ENCODE data around the gene CNGB1.

CNGB1 gene

DNA sequence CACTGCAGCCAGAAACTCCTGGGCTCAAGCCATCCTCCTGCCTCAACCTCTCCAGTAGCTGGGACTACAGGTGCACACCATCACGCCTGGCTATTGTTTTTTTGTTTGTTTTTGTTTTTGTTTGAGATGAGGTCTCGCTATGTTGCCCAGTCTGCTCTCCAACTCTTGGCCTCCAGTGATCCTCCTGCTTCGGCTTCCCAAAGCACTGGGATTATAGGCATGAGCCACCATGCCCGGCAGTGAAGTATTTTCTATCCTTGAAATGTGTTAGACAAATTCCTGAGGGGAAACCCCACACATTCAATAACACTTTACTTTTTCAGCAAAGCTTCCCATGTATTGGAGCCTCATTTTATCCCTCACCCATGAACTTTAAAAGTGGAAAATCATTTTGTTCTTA lies 87.4 kb downstream of the CNGB1 start:
- TF ChIP-seq CTCF (IDR thresholded peaks at IDR 0.05; ENCODE audit: unreplicated experiment in 3 of 3) = no peak
- no peak overlapping the region for H3K4me3 Mint-ChIP-seq
- H3K36me3 Mint-ChIP-seq (ENCODE audit: low read depth) = no peaks in the 10 kb centered on the region
- H3K27ac Mint-ChIP-seq = no peak overlapping the region
- H3K4me1 Mint-ChIP-seq = peaks cover 5% of the 10 kb centered on the region
- no peaks in the 10 kb centered on the region for H3K9me3 Mint-ChIP-seq
- H3K27me3 Mint-ChIP-seq (ENCODE audit: low read depth) = peaks cover 68% of the 10 kb centered on the region

DNA sequence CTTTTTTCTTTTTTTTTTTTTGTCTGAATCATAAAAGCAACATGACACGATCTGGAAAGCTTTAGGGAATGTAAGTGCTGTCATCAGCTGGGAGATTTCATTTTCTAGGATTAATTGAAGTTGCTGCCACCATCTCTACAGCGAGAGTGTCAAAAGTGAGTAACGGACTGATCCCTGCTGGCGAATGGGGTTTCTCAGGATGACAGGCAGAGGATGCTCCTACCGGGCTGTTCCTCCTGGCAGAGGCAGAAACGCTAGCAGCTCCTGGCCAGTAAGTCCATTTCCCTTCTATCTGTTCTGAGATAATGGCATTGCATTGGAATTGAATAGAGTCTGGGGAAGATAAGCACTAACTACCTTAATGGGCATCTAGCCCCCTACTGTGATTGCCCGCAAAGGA lies 88.1 kb downstream of the CNGB1 start:
- no peak overlapping the region for H3K4me3 Mint-ChIP-seq
- no peaks in the 10 kb centered on the region for H3K36me3 Mint-ChIP-seq (ENCODE audit: low read depth)
- H3K4me1 Mint-ChIP-seq = peaks cover 5% of the 10 kb centered on the region
- no peak overlapping the region for H3K27ac Mint-ChIP-seq
- no peaks in the 10 kb centered on the region for H3K9me3 Mint-ChIP-seq
- H3K27me3 Mint-ChIP-seq (ENCODE audit: low read depth) = peaks cover 66% of the 10 kb centered on the region
- no peak for TF ChIP-seq CTCF (IDR thresholded peaks at IDR 0.05; ENCODE audit: unreplicated experiment in 3 of 3)

DNA sequence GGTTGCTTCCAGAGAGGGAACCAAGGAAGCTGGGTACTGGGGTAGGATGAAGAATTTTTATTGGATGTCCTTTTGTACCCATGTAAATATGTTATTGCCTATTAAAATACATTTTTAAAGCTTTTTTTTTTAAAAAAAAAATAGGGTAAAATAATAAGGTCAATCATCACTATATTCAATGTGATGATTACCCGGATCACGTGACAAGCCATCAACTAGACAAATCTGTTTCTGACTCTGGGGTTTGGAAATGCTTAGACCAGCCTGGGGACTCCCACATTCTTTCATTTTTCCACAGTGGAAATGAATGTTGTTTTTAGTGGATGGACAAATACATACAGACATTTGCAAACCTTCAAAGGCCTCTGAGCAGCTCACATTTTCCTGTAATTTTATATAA lies 88.7 kb downstream of the CNGB1 start:
- Mint-ChIP-seq H3K4me3 (no peak overlapping the region), H3K9me3 (no peaks in the 10 kb centered on the region), H3K4me1 (peaks cover 5% of the 10 kb centered on the region), H3K27ac (no peak overlapping the region), H3K36me3 (ENCODE audit: low read depth) (no peaks in the 10 kb centered on the region), H3K27me3 (ENCODE audit: low read depth) (peaks cover 64% of the 10 kb centered on the region)
- no peak for TF ChIP-seq CTCF (IDR thresholded peaks at IDR 0.05; ENCODE audit: unreplicated experiment in 3 of 3)

GRCh38 chr16:57878586-57878985 lies 92.3 kb downstream of the CNGB1 start:
- no peaks in the 10 kb centered on the region for H3K9me3 Mint-ChIP-seq
- H3K27me3 Mint-ChIP-seq (ENCODE audit: low read depth) = peaks cover 56% of the 10 kb centered on the region
- TF ChIP-seq CTCF (IDR thresholded peaks at IDR 0.05; ENCODE audit: unreplicated experiment in 3 of 3) = no peak
- no peak overlapping the region for H3K4me3 Mint-ChIP-seq
- H3K27ac Mint-ChIP-seq = no peak overlapping the region
- H3K36me3 Mint-ChIP-seq (ENCODE audit: low read depth) = no peaks in the 10 kb centered on the region
- H3K4me1 Mint-ChIP-seq = no peaks in the 10 kb centered on the region

GRCh38 chr16:57876210-57876609 lies 94.7 kb downstream of the CNGB1 start:
- no peak for TF ChIP-seq CTCF (IDR thresholded peaks at IDR 0.05; ENCODE audit: unreplicated experiment in 3 of 3)
- Mint-ChIP-seq H3K27ac (no peak overlapping the region), H3K36me3 (ENCODE audit: low read depth) (no peaks in the 10 kb centered on the region), H3K27me3 (ENCODE audit: low read depth) (peaks cover 54% of the 10 kb centered on the region), H3K9me3 (no peaks in the 10 kb centered on the region), H3K4me3 (no peak overlapping the region), H3K4me1 (no peaks in the 10 kb centered on the region)

DNA sequence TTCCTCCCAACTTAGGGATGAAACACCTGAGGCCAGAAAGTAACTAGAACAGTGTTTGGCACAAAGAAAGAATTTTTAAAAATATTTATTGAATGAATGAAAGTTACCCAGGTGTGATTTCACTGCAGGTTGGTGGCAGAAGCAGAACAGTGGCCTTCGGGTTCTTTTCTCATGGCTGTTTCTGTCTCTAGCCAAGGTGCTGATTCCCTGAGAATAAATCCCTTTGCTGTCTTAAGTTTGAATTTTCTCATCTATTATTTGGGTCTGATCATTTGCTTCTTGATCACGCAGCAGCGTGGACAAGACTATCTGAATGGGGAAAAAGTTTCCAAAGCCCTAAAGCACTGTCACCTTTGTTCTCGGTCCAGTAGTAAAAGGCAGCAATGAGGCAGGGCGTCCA lies 95.6 kb downstream of the CNGB1 start:
- no peak overlapping the region for H3K27ac Mint-ChIP-seq
- H3K27me3 Mint-ChIP-seq (ENCODE audit: low read depth) = peaks cover 55% of the 10 kb centered on the region
- no peaks in the 10 kb centered on the region for H3K9me3 Mint-ChIP-seq
- no peak overlapping the region for H3K4me3 Mint-ChIP-seq
- no peak for TF ChIP-seq CTCF (IDR thresholded peaks at IDR 0.05; ENCODE audit: unreplicated experiment in 3 of 3)
- H3K4me1 Mint-ChIP-seq = no peaks in the 10 kb centered on the region
- H3K36me3 Mint-ChIP-seq (ENCODE audit: low read depth) = no peaks in the 10 kb centered on the region

Measured in nephron (organoid).